NCI-H2107 (cell line): ENCODE data around the gene MBNL2.

Experiments
- DNase-seq: peaks from one replicate; lab custom pipeline; 2025; lab: John Stamatoyannopoulos, UW

MBNL2 gene

GRCh38 chr13:97327506-97328221 is 105.5 kb downstream of the MBNL2 start:
- no peak for DNase-seq

GRCh38 chr13:97328222-97328790 is 106.2 kb downstream of the MBNL2 start:
- no peak for DNase-seq

- DNase-seq, result no peak
These were observed 107.2 kb downstream of the MBNL2 start for GRCh38 chr13:97329331-97329730.

- no peak for DNase-seq
These were observed 108.3 kb downstream of the MBNL2 start for GRCh38 chr13:97330448-97330847.

GRCh38 chr13:97332742-97333141 is 110.6 kb downstream of the MBNL2 start:
- no peak for DNase-seq

GRCh38 chr13:97333983-97334382 is 111.8 kb downstream of the MBNL2 start:
- DNase-seq, result no peak

- no peak for DNase-seq
These were observed 112.6 kb downstream of the MBNL2 start for GRCh38 chr13:97334690-97335089.

- no peak for DNase-seq
These were observed 113.5 kb downstream of the MBNL2 start for GRCh38 chr13:97335488-97336134.

- DNase-seq, result no peak
These were observed 115.9 kb downstream of the MBNL2 start for GRCh38 chr13:97337985-97338499.

- DNase-seq, result no peak
These were observed 116.4 kb downstream of the MBNL2 start for GRCh38 chr13:97338571-97338970.

GRCh38 chr13:97339019-97339987 is 117.2 kb downstream of the MBNL2 start:
- DNase-seq, result no peak

GRCh38 chr13:97339988-97340749 is 118.0 kb downstream of the MBNL2 start:
- no peak for DNase-seq

- DNase-seq, result no peak
These were observed 119.0 kb downstream of the MBNL2 start for GRCh38 chr13:97341135-97341534.

GRCh38 chr13:97342136-97342535 is 120.0 kb downstream of the MBNL2 start:
- DNase-seq, result no peak

GRCh38 chr13:97342936-97343335 is 120.8 kb downstream of the MBNL2 start:
- no peak for DNase-seq

GRCh38 chr13:97344265-97345175 is 122.4 kb downstream of the MBNL2 start:
- no peak for DNase-seq

- no peak for DNase-seq
These were observed 124.0 kb downstream of the MBNL2 start for GRCh38 chr13:97346097-97346496.

- DNase-seq, result no peak
These were observed 124.6 kb downstream of the MBNL2 start for GRCh38 chr13:97346561-97347254.

GRCh38 chr13:97347255-97347932 is 125.3 kb downstream of the MBNL2 start:
- DNase-seq, result no peak
